ENCODE measurements around the gene ANKRD2.

Gene ANKRD2

GRCh38 chr10:97598407-97599271 is 26.1 kb downstream of the ANKRD2 start:
- no peak for DNase-seq

GRCh38 chr10:97599272-97599619 is 26.7 kb downstream of the ANKRD2 start:
- no peak for DNase-seq

- DNase-seq = no peak
Observed at GRCh38 chr10:97600616-97601015, 28.0 kb downstream of the ANKRD2 start.

GRCh38 chr10:97601268-97602215 is 29.0 kb downstream of the ANKRD2 start:
- DNase-seq = no peak

GRCh38 chr10:97607095-97607636 is 34.6 kb downstream of the ANKRD2 start:
- no peak for DNase-seq

DNA sequence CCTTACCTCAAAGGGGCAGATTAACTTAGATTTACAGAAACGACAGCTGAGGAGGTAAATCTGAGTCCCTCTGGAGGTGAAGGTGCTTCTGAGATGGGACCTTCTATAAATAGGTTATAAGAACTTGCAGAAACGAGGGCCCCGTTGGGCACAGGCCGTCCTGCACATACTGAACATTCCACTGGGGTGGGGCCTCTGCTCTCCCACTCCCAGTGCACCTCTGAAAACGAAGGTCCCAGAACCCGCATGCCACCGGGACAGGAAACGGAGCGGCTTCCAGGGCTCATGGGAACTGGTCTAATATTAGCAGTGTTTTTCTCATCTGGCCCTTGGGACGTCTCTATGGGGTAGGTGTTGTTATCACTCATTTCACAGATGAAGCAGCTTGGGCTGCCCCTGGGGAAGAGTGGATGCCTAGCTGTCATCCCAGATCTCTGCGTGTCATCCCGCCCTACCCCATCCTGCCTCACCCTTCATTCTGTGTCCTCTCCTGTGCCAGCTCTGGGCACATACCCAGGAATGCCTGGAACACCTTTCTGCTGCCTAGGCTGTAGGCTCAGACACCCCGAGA is 36.5 kb downstream of the ANKRD2 start:
- DNase-seq = no peak

DNA sequence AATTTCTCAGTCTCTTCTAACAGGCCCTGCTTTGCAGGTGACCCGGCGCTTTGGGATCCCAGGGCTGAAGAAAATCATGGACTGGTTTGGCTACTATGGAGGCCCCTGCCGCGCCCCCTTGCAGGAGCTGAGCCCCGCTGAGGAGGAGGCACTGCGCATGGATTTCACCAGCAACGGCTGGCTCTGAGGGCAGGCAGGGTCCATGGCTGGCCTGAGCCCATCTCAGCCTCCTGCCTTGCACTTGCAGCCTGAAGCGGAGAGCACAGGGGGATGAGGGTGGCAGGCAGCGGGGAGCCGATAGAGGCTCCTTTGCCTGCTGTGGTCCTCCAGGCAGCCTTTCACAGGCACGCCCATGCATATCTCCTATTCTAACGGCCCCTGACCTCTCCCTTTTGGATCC is 38.9 kb downstream of the ANKRD2 start:
- DNase-seq = no peak

- DNase-seq = peak; percentile 17
Observed at GRCh38 chr10:97612386-97612785, 39.8 kb downstream of the ANKRD2 start.

GRCh38 chr10:97618285-97618684 is 45.7 kb downstream of the ANKRD2 start:
- DNase-seq = no peak

DNA sequence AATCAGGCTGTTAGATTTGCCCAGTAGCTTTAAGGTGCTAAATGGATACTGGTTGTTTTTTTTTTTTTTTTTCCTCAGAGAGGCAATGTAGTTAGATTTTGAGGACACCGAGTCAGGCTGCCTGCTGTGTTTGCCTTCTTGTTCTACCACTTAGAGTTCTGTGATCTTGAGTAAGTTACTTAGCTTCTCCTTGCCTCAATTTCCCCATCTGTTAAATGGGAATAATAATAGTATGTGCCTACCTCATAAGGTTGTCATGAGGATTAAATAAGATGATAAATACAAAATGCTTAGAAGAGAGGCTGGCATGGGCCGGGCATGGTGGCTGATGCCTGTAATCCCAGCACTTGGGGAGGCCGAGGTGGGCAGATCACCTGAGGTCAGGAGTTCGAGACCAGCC is 46.2 kb downstream of the ANKRD2 start:
- DNase-seq = no peak

GRCh38 chr10:97623277-97623676 is 50.7 kb downstream of the ANKRD2 start:
- DNase-seq = no peak

DNA sequence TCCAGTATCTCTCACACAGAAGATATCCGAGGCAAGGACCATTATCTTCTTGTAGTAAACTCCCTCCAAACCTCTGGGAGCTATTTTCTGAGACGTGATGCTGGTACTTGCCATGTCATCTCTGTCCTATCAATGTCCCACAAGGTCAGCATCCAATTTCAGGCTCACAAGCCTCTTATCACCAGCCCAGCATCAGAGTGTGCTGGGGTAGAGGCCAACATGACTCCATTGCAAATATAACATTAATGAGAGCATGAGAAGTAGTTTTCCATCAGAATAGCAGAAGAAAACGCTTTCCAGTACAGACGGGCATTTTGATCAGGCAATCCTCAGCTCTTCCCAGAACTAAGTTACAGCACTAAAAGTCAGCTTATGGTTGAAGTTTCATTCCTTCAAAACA is 55.2 kb downstream of the ANKRD2 start:
- no peak for DNase-seq

GRCh38 chr10:97628228-97628627 is 55.6 kb downstream of the ANKRD2 start:
- no peak for DNase-seq

DNA sequence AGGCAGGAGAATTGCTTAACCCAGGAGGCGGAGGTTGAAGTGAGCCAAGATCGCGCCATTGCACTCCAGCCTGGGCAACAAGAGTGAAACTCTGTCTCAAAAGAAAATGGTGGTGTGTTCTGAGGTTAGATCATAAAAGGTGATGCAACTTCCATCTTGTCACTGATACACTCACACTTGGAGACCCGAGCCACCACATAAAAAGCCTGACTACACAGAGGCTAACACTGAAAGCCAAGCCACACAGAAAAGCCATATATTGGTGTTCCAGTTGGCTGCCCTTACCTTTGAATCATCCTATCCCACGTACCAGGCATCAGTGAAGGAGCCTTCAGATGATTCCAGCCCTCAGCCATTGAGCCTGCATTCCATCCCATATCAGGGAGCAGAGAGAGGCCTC is 56.7 kb downstream of the ANKRD2 start:
- DNase-seq = no peak

- no peak for DNase-seq
Observed at GRCh38 chr10:97631098-97631497, 58.5 kb downstream of the ANKRD2 start.

DNA sequence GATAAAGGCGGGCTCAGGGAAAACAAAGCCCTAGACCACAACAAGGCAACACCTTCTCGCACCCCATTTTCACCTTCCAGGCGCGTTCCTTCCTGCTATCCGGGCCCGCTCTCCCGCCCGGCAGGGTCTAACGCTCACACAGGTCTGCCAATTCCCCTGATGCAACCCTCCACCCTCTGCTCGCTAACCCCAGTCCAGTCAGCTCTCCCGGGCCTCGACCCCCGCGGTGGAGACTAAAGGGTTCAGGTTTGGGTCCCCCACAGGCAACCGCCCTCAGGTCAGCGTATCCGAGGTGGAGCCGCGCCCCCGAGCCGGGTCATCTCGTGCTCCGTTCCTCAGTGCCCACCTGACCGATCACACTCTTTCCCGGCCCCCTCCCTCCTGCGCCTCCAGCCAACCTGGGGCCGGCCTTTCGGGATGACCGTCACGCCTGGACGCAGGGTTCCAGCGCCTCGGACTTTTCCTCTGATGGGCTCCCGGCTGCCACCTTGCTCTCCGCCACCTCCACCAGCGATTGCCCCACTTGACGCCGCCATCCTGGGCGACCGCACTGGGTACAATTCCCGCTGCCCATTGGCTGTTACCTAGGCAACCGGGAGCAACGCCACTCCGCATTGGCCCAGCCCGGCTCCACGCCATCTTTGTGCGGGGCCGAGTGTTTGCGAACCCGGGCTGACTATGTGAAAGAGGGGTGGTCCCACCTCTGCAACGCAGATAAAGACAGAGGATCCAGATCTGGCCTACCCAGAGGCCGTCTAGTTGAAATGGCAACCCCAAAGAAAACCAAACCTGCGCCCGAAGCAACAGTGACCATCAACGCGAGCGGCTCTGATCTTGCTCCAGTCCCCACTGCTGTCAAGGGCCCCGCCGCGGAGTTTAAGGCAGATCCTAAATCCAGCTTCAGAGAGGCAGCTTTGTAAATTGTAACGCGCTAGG is 60.6 kb downstream of the ANKRD2 start, which contains the start of gene MORN4:
Gene MORN4, minus strand, starts transcription at position 552 of the 936 bp plus-strand sequence. CDS start 13,847 bp downstream, outside the sequence.
- peak; percentile 81 for DNase-seq
